CMK (cell line): Measurements from ENCODE around the gene XCL2.
"Not testable (repeated sequence)": the region's sequence is repeated elsewhere in the genome, so short reads cannot be mapped to it uniquely, and the experiment has no call there.

ENCODE experiments used
- DNase-seq: peaks from one replicate; pipeline ENCODE4 v3.0.0-alpha.2; 2010; ENCODE audit warnings: low read depth

XCL2 gene

GRCh38 chr1:168556647-168557046, 12.8 kb upstream of the XCL2 start:
- no peak for DNase-seq

GRCh38 chr1:168555508-168556046, 11.8 kb upstream of the XCL2 start:
- no peak for DNase-seq

- DNase-seq = peak; percentile 27
These were observed 11.0 kb upstream of the XCL2 start for GRCh38 chr1:168554603-168555483.

- no peak for DNase-seq
These were observed 10.1 kb upstream of the XCL2 start for GRCh38 chr1:168553680-168554553.

- no peak for DNase-seq
These were observed 9.2 kb upstream of the XCL2 start for GRCh38 chr1:168552961-168553360.

- no peak for DNase-seq
These were observed 7.9 kb upstream of the XCL2 start for GRCh38 chr1:168551688-168552087.

- DNase-seq = no peak
These were observed 7.2 kb upstream of the XCL2 start for GRCh38 chr1:168550971-168551370.

- not testable (repeated sequence) for DNase-seq
These were observed 2.7 kb upstream of the XCL2 start for GRCh38 chr1:168546553-168546895.

GRCh38 chr1:168545678-168546552, 2.1 kb upstream of the XCL2 start:
- not testable (repeated sequence) for DNase-seq

GRCh38 chr1:168542978-168543377, 819 bp downstream of the XCL2 start:
- DNase-seq = not testable (repeated sequence)

- not testable (repeated sequence) for DNase-seq
These were observed 3.0 kb downstream of the XCL2 start for GRCh38 chr1:168540798-168541197.

- DNase-seq = peak; percentile 54
These were observed 8.3 kb downstream of the XCL2 start for GRCh38 chr1:168535536-168535935.

- no peak for DNase-seq
These were observed 12.0 kb downstream of the XCL2 start for GRCh38 chr1:168531615-168532345.

- no peak for DNase-seq
These were observed 14.3 kb downstream of the XCL2 start for GRCh38 chr1:168529518-168529917.

GRCh38 chr1:168521401-168522000, 22.3 kb downstream of the XCL2 start:
- no peak for DNase-seq

- no peak for DNase-seq
These were observed 23.0 kb downstream of the XCL2 start for GRCh38 chr1:168520832-168521231.

- no peak for DNase-seq
These were observed 23.6 kb downstream of the XCL2 start for GRCh38 chr1:168520052-168520751.

- no peak for DNase-seq
These were observed 25.0 kb downstream of the XCL2 start for GRCh38 chr1:168518813-168519212.

GRCh38 chr1:168518201-168518689, 25.6 kb downstream of the XCL2 start:
- no peak for DNase-seq

- DNase-seq = no peak
These were observed 29.3 kb downstream of the XCL2 start for GRCh38 chr1:168514455-168514854.
